ENCODE data around the gene ARMC10.
"Not testable (repeated sequence)": the region's sequence is repeated elsewhere in the genome, so short reads cannot be mapped to it uniquely, and the experiment has no call there.

Gene ARMC10

GRCh38 chr7:103074519-103075336, at the start of gene ARMC10, which contains the start of gene FBXL13:
TSS of gene ARMC10 (plus strand) at chr7:103075140. CDS start at chr7:103075273, 133 bp downstream.
TSS of gene FBXL13 (minus strand) at chr7:103074796.
- TF ChIP-seq CTCF (IDR thresholded peaks at IDR 0.05) = no peak
- DNase-seq (ENCODE audit: low spot score) = peak; percentile 96
- Histone ChIP-seq H3K4me3 (peak within 1 kb of the TSS; percentile 97), H3K27ac (peak within 1 kb of the TSS; percentile 84 to 97)

- Histone ChIP-seq H3K4me3 (no peak overlapping the region), H3K27ac (no peak overlapping the region)
- DNase-seq (ENCODE audit: low spot score) = no peak
- TF ChIP-seq CTCF (IDR thresholded peaks at IDR 0.05) = no peak
Measured at GRCh38 chr7:103025341-103025740, 49.6 kb upstream of the ARMC10 start.

- Histone ChIP-seq H3K4me3 (no peak overlapping the region), H3K27ac (no peak overlapping the region)
- no peak for DNase-seq (ENCODE audit: low spot score)
- TF ChIP-seq CTCF (IDR thresholded peaks at IDR 0.05) = no peak
Measured at GRCh38 chr7:103031024-103031423, 43.9 kb upstream of the ARMC10 start.

- Histone ChIP-seq H3K4me3 (no peak overlapping the region), H3K27ac (no peak overlapping the region)
- TF ChIP-seq CTCF (IDR thresholded peaks at IDR 0.05) = no peak
- no peak for DNase-seq (ENCODE audit: low spot score)
Measured at GRCh38 chr7:103031781-103032180, 43.2 kb upstream of the ARMC10 start.

GRCh38 chr7:103034318-103034717, 40.6 kb upstream of the ARMC10 start:
- not testable (repeated sequence) for H3K27ac ChIP-seq, H3K4me3 ChIP-seq

GRCh38 chr7:103037476-103037822, 37.5 kb upstream of the ARMC10 start:
- H3K4me3 ChIP-seq = no peak overlapping the region
- no peak for TF ChIP-seq CTCF (IDR thresholded peaks at IDR 0.05)
- no peak for DNase-seq (ENCODE audit: low spot score)
- no peak overlapping the region for H3K27ac ChIP-seq

More at GRCh38 chr7:103034318-103034717, 40.6 kb upstream of the ARMC10 start:
- DNase-seq (ENCODE audit: low spot score) = not testable (repeated sequence)

- not testable (repeated sequence) for H3K27ac ChIP-seq; H3K4me3 ChIP-seq; DNase-seq (ENCODE audit: low spot score)
Measured at GRCh38 chr7:103037823-103038739, 36.9 kb upstream of the ARMC10 start.

GRCh38 chr7:103041815-103042214, 33.1 kb upstream of the ARMC10 start:
- not testable (repeated sequence) for DNase-seq (ENCODE audit: low spot score); H3K27ac ChIP-seq; H3K4me3 ChIP-seq

All from coronary artery (tissue), 2 donors.